ENCODE data around the gene IL17RB. TPM values are rescaled to one million over a fixed set of nuclear protein-coding genes. Genes with fewer than 3 reads are reported as not detected.

Gene IL17RB
- total RNA-seq, 1 donor: under 0.01 TPM

DNA sequence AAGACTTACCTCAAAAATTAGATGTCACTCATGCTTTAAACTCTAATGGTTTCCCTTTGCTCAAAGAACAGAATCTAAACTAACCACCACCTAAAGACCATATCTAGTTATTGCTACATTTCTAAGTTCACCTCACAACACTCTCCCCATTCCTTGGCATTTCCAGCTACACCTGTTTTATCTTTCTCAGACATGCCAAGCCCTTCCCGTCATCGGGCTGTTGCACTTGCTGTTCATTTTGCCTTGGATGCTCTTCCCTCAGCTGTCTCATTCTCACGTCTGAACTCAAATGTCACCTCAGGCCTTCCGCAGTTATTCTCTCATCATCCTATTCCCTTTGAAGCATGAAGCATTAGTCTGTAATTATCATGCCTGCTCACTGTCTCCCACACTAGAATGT is 36.6 kb downstream of the IL17RB start:
- TF ChIP-seq, protein P1, sequence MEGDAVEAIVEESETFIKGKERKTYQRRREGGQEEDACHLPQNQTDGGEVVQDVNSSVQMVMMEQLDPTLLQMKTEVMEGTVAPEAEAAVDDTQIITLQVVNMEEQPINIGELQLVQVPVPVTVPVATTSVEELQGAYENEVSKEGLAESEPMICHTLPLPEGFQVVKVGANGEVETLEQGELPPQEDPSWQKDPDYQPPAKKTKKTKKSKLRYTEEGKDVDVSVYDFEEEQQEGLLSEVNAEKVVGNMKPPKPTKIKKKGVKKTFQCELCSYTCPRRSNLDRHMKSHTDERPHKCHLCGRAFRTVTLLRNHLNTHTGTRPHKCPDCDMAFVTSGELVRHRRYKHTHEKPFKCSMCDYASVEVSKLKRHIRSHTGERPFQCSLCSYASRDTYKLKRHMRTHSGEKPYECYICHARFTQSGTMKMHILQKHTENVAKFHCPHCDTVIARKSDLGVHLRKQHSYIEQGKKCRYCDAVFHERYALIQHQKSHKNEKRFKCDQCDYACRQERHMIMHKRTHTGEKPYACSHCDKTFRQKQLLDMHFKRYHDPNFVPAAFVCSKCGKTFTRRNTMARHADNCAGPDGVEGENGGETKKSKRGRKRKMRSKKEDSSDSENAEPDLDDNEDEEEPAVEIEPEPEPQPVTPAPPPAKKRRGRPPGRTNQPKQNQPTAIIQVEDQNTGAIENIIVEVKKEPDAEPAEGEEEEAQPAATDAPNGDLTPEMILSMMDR (IDR thresholded peaks at IDR 0.05; ENCODE audit: extremely low read depth, low read depth, low read length): no peak
- Histone ChIP-seq H3K36me3 (ENCODE audit: insufficient read depth, low read length) (peaks cover 47% of the 10 kb centered on the region), H3K27me3 (ENCODE audit: insufficient read depth, low read length) (no peaks in the 10 kb centered on the region), H3K79me2 (ENCODE audit: insufficient read depth, low read length) (peaks cover 31% of the 10 kb centered on the region), H3K27ac (ENCODE audit: low read depth, low read length) (no peak overlapping the region), H3K4me3 (ENCODE audit: insufficient read depth, low read length) (no peak overlapping the region), H2AFZ (ENCODE audit: low read length) (no peak overlapping the region), H4K20me1 (ENCODE audit: insufficient read depth, low read length) (peaks cover 2% of the 10 kb centered on the region), H3K4me1 (ENCODE audit: insufficient read depth, low read length) (peaks cover 9% of the 10 kb centered on the region), H3K4me2 (ENCODE audit: insufficient read depth, low read length) (no peak overlapping the region), H3K9me3 (ENCODE audit: low read depth, low read length) (no peaks in the 10 kb centered on the region)
- DNase-seq (ENCODE audit: insufficient read length, low spot score, missing footprints): no peak

DNA sequence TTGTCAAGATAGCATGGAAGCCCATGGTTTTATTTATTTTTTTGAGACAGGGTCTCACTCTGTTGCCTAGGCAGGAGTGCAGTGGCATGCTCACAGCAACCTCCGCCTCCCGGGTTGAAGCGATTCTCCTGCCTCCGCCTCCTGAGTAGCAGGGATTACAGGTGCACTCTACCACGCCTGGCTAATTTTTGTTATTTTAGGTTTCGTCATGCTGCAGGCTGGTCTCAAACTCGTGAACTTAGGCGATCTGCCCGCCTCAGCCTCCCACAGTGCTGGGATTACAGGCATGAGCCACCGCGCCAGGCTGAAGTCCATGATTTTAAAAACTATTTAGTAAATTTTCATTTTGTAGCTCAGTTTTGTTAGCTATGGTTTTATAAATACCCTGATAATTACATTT is 38.3 kb downstream of the IL17RB start:
- H3K4me2 ChIP-seq (ENCODE audit: insufficient read depth, low read length): no peak overlapping the region

DNA sequence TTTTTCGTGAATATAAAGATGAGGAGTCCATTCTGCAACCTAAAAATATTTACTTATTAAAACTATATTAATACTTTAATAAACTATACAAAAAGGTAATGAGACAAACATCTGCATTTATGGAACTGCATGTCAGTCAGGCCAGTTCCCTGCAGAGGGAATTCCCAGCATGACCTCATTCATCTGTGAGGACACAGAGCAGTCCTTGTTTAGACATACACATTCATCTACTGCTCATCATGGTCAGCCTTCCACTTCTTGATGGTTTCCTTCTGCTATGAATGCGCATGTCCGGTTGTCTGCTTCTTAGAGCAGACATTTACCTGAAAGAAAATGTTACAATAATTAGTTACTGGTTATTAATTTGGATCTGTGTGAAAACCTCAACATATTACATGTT is 38.9 kb downstream of the IL17RB start:
- no peak for DNase-seq (ENCODE audit: insufficient read length, low spot score, missing footprints)
- Histone ChIP-seq H3K36me3 (ENCODE audit: insufficient read depth, low read length) (peaks cover 29% of the 10 kb centered on the region), H3K27me3 (ENCODE audit: insufficient read depth, low read length) (no peaks in the 10 kb centered on the region), H3K9me3 (ENCODE audit: low read depth, low read length) (no peaks in the 10 kb centered on the region), H3K27ac (ENCODE audit: low read depth, low read length) (no peak overlapping the region), H3K4me1 (ENCODE audit: insufficient read depth, low read length) (peaks cover 12% of the 10 kb centered on the region), H3K4me2 (ENCODE audit: insufficient read depth, low read length) (no peak overlapping the region), H2AFZ (ENCODE audit: low read length) (no peak overlapping the region), H3K79me2 (ENCODE audit: insufficient read depth, low read length) (peaks cover 42% of the 10 kb centered on the region), H3K4me3 (ENCODE audit: insufficient read depth, low read length) (no peak overlapping the region), H4K20me1 (ENCODE audit: insufficient read depth, low read length) (no peaks in the 10 kb centered on the region)
- TF ChIP-seq, protein P1 (IDR thresholded peaks at IDR 0.05; ENCODE audit: extremely low read depth, low read depth, low read length): no peak

More for the DNA sequence above, 38.3 kb downstream of the IL17RB start:
- H4K20me1 ChIP-seq (ENCODE audit: insufficient read depth, low read length): no peaks in the 10 kb centered on the region
- no peaks in the 10 kb centered on the region for H3K9me3 ChIP-seq (ENCODE audit: low read depth, low read length)
- no peaks in the 10 kb centered on the region for H3K27me3 ChIP-seq (ENCODE audit: insufficient read depth, low read length)
- H3K4me3 ChIP-seq (ENCODE audit: insufficient read depth, low read length): no peak overlapping the region
- no peak overlapping the region for H3K27ac ChIP-seq (ENCODE audit: low read depth, low read length)
- TF ChIP-seq, protein P1 (IDR thresholded peaks at IDR 0.05; ENCODE audit: extremely low read depth, low read depth, low read length): no peak
- H3K36me3 ChIP-seq (ENCODE audit: insufficient read depth, low read length): peaks cover 33% of the 10 kb centered on the region
- peaks cover 41% of the 10 kb centered on the region for H3K79me2 ChIP-seq (ENCODE audit: insufficient read depth, low read length)
- no peak for DNase-seq (ENCODE audit: insufficient read length, low spot score, missing footprints)
- H2AFZ ChIP-seq (ENCODE audit: low read length): no peak overlapping the region
- peaks cover 9% of the 10 kb centered on the region for H3K4me1 ChIP-seq (ENCODE audit: insufficient read depth, low read length)

DNA sequence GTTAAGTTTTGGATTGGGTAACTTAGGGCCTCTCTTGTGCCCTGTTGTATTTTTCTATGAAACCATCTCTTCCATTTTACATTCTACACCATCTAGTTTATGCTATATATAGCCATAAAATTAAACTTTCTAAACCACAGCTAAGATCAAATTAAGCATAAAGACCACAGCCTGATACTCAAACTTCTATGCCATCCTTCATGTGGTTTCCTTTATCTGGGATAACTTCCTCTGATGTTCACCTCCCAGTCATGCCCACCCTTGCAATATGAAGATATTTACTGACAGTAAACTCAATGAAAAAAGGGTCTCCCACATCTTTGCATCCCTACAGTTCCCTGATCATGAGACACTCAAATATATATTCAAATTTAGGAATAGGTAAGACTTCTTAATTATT is 41.1 kb downstream of the IL17RB start:
- Histone ChIP-seq H3K36me3 (ENCODE audit: insufficient read depth, low read length) (peaks cover 29% of the 10 kb centered on the region), H4K20me1 (ENCODE audit: insufficient read depth, low read length) (peaks cover 3% of the 10 kb centered on the region), H2AFZ (ENCODE audit: low read length) (no peak overlapping the region), H3K79me2 (ENCODE audit: insufficient read depth, low read length) (peaks cover 43% of the 10 kb centered on the region), H3K4me2 (ENCODE audit: insufficient read depth, low read length) (no peak overlapping the region), H3K4me3 (ENCODE audit: insufficient read depth, low read length) (no peak overlapping the region), H3K9me3 (ENCODE audit: low read depth, low read length) (no peaks in the 10 kb centered on the region), H3K4me1 (ENCODE audit: insufficient read depth, low read length) (peaks cover 16% of the 10 kb centered on the region), H3K27me3 (ENCODE audit: insufficient read depth, low read length) (no peaks in the 10 kb centered on the region), H3K27ac (ENCODE audit: low read depth, low read length) (no peak overlapping the region)
- TF ChIP-seq, protein P1 (IDR thresholded peaks at IDR 0.05; ENCODE audit: extremely low read depth, low read depth, low read length): no peak
- no peak for DNase-seq (ENCODE audit: insufficient read length, low spot score, missing footprints)
